C4-2B (cell line): Measurements from ENCODE around the gene OR4F17.
"Not testable (repeated sequence)": the region's sequence is repeated elsewhere in the genome, so short reads cannot be mapped to it uniquely, and the experiment has no call there.

ENCODE experiments used
- CTCF ChIP-seq: fragments of 450-650 bp; conservative IDR thresholded peaks from 2 replicates; pipeline ENCODE4 v1.5.1; 2017; ENCODE audit warnings: mild to moderate bottlenecking
- ZFX ChIP-seq: fragments of 450-650 bp; IDR thresholded peaks from 2 replicates; pipeline ENCODE4 v1.6.1; 2017

GRCh38 chr19:90678-91077 is 16.2 kb upstream of the OR4F17 start:
- TF ChIP-seq CTCF, ZFX: not testable (repeated sequence)
